Stomach (tissue), 4 donors: ENCODE results near the gene SPATS2.

Experiments used
- CTCF ChIP-seq, 7 experiments: fragments of 450-650 bp in 4 of 7; fragments of 200-600 bp in 3 of 7; sonication (generic) in 3 of 7; IDR thresholded peaks; one replicate each; pipeline ENCODE4 v1.5.1; 2016 to 2019; ENCODE audit warnings: antibody characterized with exemption in 7 of 7, control low read depth in 2 of 7, mild to moderate bottlenecking in 1 of 7
- POLR2A ChIP-seq, 4 donors: fragments of 450-650 bp; IDR thresholded peaks; one replicate each; pipeline ENCODE4 v1.6.1; 2016; ENCODE audit warnings: antibody characterized with exemption in 4 of 4, control low read depth in 2 of 4, mild to moderate bottlenecking in 1 of 4, moderate library complexity in 1 of 4
- POLR2AphosphoS5 ChIP-seq, 3 donors: sonication (generic); formaldehyde crosslinking; IDR thresholded peaks; one replicate each; pipeline ENCODE4 v1.6.1; 2016; ENCODE audit warnings: antibody characterized with exemption in 3 of 3

GRCh38 chr12:49483619-49484018 is 116.4 kb downstream of the SPATS2 start:
- TF ChIP-seq CTCF (IDR thresholded peaks at IDR 0.05) (no peak), POLR2AphosphoS5 (IDR thresholded peaks at IDR 0.05) (no peak), POLR2A (IDR thresholded peaks at IDR 0.05) (no peak)
